Esophagus squamous epithelium (tissue), 5 donors: ENCODE data around the gene TP53I11. TPM values are rescaled to one million over a fixed set of nuclear protein-coding genes. Genes with fewer than 3 reads are reported as not detected.

Experiments used
- DNase-seq: peaks from one replicate; lab custom pipeline; 2025; lab: John Stamatoyannopoulos, UW
- H3K27ac ChIP-seq, 4 donors: fragments of 200-600 bp; sonication (generic); one replicate each; pipeline ENCODE4 v1.5.1; 2016 to 2019; ENCODE audit warnings: mild to moderate bottlenecking in 1 of 4
- H3K27me3 ChIP-seq, 4 donors: fragments of 200-600 bp; sonication (generic); 1 replicate in 3 of 4; 2 replicates in 1 of 4; pipeline versions ENCODE4 v1.5.1 to v1.6.0; 2017 to 2021; ENCODE audit warnings: antibody characterized with exemption in 1 of 4
- H3K36me3 ChIP-seq, 3 donors: fragments of 200-600 bp; sonication (generic); one replicate each; pipeline ENCODE4 v1.5.1; 2016 to 2019
- H3K4me1 ChIP-seq, 3 donors: fragments of 200-600 bp; sonication (generic); one replicate each; pipeline ENCODE4 v1.5.1; 2017 to 2019
- H3K4me3 ChIP-seq, 4 donors: fragments of 200-600 bp; sonication (generic); 1 replicate in 3 of 4; 2 replicates in 1 of 4; pipeline ENCODE4 v1.5.1; 2016 to 2019; ENCODE audit warnings: mild to moderate bottlenecking in 2 of 4, moderate library complexity in 1 of 4
- H3K9me3 ChIP-seq, 3 donors: fragments of 200-600 bp; sonication (generic); one replicate each; pipeline ENCODE4 v1.5.1; 2016 to 2019
- CTCF ChIP-seq, 6 experiments: fragments of 450-650 bp in 4 of 6; fragments of 200-600 bp in 2 of 6; sonication (generic) in 2 of 6; IDR thresholded peaks; one replicate each; pipeline ENCODE4 v1.5.1; 2016 to 2019; ENCODE audit warnings: antibody characterized with exemption in 6 of 6, mild to moderate bottlenecking in 4 of 6, moderate library complexity in 4 of 6
- POLR2A ChIP-seq, 4 donors: fragments of 450-650 bp; IDR thresholded peaks; one replicate each; pipeline ENCODE4 v1.6.1; 2017; ENCODE audit warnings: antibody characterized with exemption in 4 of 4, mild to moderate bottlenecking in 4 of 4, moderate library complexity in 3 of 4
- WGBS, 2 donors: methylation state at CpG; one replicate each; pipeline ENCODE4 v1.1.5; 2018; 5-methylcytosine and 5-hydroxymethylcytosine counted together
- intact Hi-C: fragments of 100-400 bp; cut with DNase I; formaldehyde crosslinking; loops from one replicate; pipeline ENCODE4 v1.15.0; 2022
- total RNA-seq, 4 donors: library from RNA; depleted of rRNA; stranded (reverse); fragments of >200 nt; gene quantifications; one replicate each; pipeline ENCODE4 v1.1.0, GENCODE V29; 2016
- donor health status: DM: yes; HTN: yes; CAD: no.

The TP53I11 gene
- total RNA-seq, 4 donors from 2014 or later: 27.3 to 32.1 (median 29.0) TPM

DNA sequence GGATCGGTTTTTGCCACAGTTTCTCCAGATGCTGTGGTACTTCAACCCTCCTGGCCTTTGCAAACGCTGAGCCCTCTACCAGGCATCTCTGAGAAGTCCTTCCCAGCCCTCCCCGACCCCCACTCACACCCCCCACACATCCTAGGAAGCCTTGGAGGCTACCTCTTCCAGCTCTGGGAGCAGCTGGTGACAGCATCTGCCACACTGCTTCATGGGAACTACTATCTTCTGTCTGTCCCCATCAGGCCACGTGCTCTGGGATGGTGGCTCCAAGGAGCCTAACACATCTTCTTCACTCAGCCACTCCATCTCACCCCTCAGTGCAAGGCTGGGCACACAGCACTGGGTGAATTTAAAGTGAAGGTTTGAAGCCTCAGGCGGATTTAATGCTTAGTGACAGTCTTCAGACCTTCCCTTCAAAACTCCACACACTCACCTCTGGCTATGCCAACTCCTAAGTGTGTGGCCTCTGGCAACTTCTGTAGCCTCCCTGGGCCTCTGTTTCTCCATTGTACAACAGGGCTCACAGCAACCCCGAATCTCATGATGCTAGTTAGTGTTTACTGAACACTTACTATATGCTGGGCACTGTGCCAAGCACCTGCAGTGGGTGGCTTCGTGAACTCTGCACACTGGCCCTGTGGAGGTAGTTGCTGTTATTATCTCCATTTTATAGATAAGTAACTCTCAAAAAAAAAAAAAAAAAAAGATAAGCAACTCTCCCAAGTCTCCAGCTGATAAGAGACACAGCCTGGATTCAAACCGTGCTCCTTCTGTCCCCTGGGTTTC, 7.3 kb upstream of the TP53I11 start:
- 66 to 71% methylated on average over 7 to 8 of the region's 8 CpGs for WGBS, 2 donors
- H3K9me3 ChIP-seq: no peaks in the 10 kb centered on the region
- TF ChIP-seq POLR2A (IDR thresholded peaks at IDR 0.05) (no peak), CTCF (IDR thresholded peaks at IDR 0.05) (no peak)
- H3K4me1 ChIP-seq: peaks cover 4 to 36% (median 10%) of the 10 kb centered on the region in 3 donors
- no peaks in the 10 kb centered on the region for H3K27me3 ChIP-seq
- no peak for DNase-seq
- H3K36me3 ChIP-seq: no peaks in the 10 kb centered on the region
- intact Hi-C loops: no loop called here
- no peak overlapping the region for H3K4me3 ChIP-seq
- no peak overlapping the region for H3K27ac ChIP-seq

GRCh38 chr11:44957040-44957515, 6.4 kb upstream of the TP53I11 start:
- Histone ChIP-seq H3K9me3 (no peaks in the 10 kb centered on the region), H3K4me3 (no peak overlapping the region), H3K27me3 (no peaks in the 10 kb centered on the region), H3K4me1 (peaks cover 4 to 45% (median 14%) of the 10 kb centered on the region in 3 donors), H3K27ac (no peak overlapping the region), H3K36me3 (no peaks in the 10 kb centered on the region)
- intact Hi-C loops: no loop called here
- 25 to 37% methylated on average over 24 to 27 of the region's 35 CpGs for WGBS, 2 donors
- no peak for DNase-seq
- TF ChIP-seq CTCF (IDR thresholded peaks at IDR 0.05): no peak
- TF ChIP-seq POLR2A (IDR thresholded peaks at IDR 0.05): no peak

GRCh38 chr11:44955015-44955738, 4.5 kb upstream of the TP53I11 start:
- H3K4me1 ChIP-seq: peaks cover 4 to 64% (median 24%) of the 10 kb centered on the region in 3 donors
- TF ChIP-seq CTCF (IDR thresholded peaks at IDR 0.05) (no peak), POLR2A (IDR thresholded peaks at IDR 0.05) (no peak)
- no peak overlapping the region for H3K4me3 ChIP-seq
- peaks cover 0 to 3% (median 0%) of the 10 kb centered on the region in 4 donors for H3K27me3 ChIP-seq
- no peaks in the 10 kb centered on the region for H3K9me3 ChIP-seq
- H3K27ac ChIP-seq: peak overlapping the region in 2 of 4 donors; percentile 25 to 47
- no peaks in the 10 kb centered on the region for H3K36me3 ChIP-seq
- DNase-seq: no peak
- WGBS, 2 donors: 18 to 58% methylated on average over 3 of the region's 5 CpGs
- intact Hi-C loops: no loop called here

GRCh38 chr11:44954051-44954906, 3.6 kb upstream of the TP53I11 start:
- Histone ChIP-seq H3K4me1 (peaks cover 4 to 73% (median 31%) of the 10 kb centered on the region in 3 donors), H3K4me3 (no peak overlapping the region), H3K27me3 (peaks cover 0 to 12% (median 0%) of the 10 kb centered on the region in 4 donors), H3K36me3 (no peaks in the 10 kb centered on the region), H3K27ac (peak overlapping the region in 2 of 4 donors; percentile 25 to 47), H3K9me3 (no peaks in the 10 kb centered on the region)
- intact Hi-C loops: no loop called here
- DNase-seq: no peak
- TF ChIP-seq POLR2A (IDR thresholded peaks at IDR 0.05) (no peak), CTCF (IDR thresholded peaks at IDR 0.05) (no peak)
- WGBS, 2 donors: 84 to 85% methylated on average over 7 to 10 of the region's 12 CpGs
